Hepatocyte (in vitro differentiated cells): ENCODE results near the gene MAPRE2.

ENCODE experiments used
- CTCF ChIP-seq: fragments of 200-600 bp; sonication (generic); IDR thresholded peaks from 2 replicates; pipeline ENCODE4 v1.5.1; 2016; ENCODE audit warnings: antibody characterized with exemption, mild to moderate bottlenecking; ENCODE audit not compliant: poor library complexity
- EZH2 ChIP-seq: fragments of 200-600 bp; sonication (generic); IDR thresholded peaks from 2 replicates; pipeline ENCODE4 v1.6.1; 2016; ENCODE audit warnings: antibody characterized with exemption, mild to moderate bottlenecking, borderline replicate concordance
- EZH2phosphoT487 ChIP-seq: fragments of 200-600 bp; sonication (generic); IDR thresholded peaks from one replicate; pipeline ENCODE4 v1.6.1; 2018; ENCODE audit warnings: antibody characterized with exemption, mild to moderate bottlenecking, low read depth, moderate library complexity; ENCODE audit not compliant: unreplicated experiment, severe bottlenecking

GRCh38 chr18:35161485-35161884 lies 120.3 kb downstream of the MAPRE2 start:
- no peak for TF ChIP-seq CTCF
- no peak for TF ChIP-seq EZH2
- no peak for TF ChIP-seq EZH2phosphoT487
